NCI-H2227 treated with DMSO at 0.1 percent for 48 hours (cell line): ENCODE results near the gene CENPVL1.
"Not testable (repeated sequence)": the region's sequence is repeated elsewhere in the genome, so short reads cannot be mapped to it uniquely, and the experiment has no call there.

Source experiments
- DNase-seq: peaks from one replicate; lab custom pipeline; 2025; lab: John Stamatoyannopoulos, UW

CENPVL1 gene

GRCh38 chrX:51710277-51711164 lies at the start of gene CENPVL1:
Gene CENPVL1, plus strand, starts transcription at chrX:51710512. Its CDS starts 0 bp downstream, at chrX:51710512.
- not testable (repeated sequence) for DNase-seq

DNA sequence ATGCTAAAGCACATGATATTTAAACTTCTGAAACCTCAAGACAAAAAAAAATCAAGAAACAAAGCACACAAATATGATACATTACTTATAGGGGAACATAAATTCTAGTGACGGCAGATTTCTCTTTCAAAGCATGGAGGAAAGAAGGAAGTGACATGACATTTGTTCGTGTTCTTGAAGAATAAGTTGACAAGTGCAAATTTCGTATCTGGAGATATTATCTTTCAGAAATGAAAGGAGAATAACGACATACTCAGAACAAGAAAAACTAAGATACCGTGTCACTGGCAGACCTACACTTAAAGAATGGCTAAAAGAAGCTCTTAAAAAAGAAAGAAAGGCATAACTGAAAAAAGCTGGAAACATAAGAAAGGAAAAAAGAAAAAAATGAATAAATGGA lies 44.3 kb upstream of the CENPVL1 start:
- no peak for DNase-seq

GRCh38 chrX:51679689-51680433 lies 30.5 kb upstream of the CENPVL1 start:
- DNase-seq: not testable (repeated sequence)

DNA sequence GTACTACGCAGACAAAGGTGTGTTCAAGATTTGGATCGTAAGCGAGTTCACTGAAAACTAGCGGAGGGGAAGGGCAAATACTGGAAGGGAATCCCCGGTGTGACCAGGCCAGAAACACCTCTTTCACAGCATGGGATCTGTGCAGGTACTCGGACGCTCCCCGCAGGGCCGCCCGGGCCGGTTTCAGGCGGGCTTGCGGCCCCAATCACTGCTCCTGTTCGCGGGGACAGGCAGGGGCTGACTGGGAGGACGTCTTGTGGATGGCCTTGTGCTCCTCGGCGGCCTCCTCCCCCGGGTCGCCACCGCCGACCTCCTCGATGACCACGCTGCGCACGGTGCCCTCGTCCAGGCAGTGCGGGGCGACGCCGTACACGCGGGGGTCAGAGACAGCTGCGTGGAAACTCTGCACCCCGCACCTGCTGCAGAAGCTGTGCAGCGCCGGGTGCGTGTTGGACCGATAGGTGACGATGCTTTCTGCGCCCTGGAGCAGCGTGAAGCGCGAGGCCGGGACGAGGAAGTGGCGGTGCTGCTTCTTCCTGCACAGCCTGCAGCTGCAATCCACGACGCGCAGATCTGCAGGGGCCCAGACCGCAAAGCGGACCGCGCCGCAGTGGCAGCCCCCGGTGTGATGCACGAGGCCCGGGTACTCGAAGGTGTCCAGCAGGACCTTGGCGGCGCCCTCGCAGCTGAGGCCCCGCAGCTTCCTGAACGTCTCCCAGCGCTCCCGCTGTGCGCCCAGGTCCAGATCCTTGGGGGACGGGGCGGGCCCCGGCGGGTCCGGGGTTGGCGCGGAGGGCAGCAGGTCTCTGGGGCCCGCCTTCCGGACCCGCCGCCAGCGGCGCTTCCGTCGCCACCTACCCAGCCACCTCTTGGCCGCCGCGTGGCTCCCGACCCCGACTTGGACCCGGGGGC lies 28.2 kb upstream of the CENPVL1 start:
- DNase-seq: not testable (repeated sequence)

DNA sequence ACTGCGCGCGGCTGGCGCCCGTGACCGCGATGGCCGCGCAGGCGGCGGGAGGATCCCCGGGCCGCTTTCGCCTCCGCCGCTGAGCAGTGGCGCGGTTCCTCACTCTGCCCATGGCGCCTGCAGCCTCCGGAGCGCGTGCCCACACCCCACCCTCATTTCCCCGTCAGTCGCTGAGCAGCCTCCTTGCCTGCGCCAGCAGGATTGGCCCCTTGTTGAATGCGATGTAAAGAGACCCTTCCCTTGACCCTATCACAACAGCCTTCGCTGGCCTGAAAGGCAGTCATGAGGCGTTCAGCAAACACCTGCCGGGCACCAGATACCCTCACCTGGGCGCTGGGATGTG lies 27.6 kb upstream of the CENPVL1 start, which contains the start of gene CENPVL2:
Gene CENPVL2 (minus strand): TSS at position 112 of the 343 bp plus-strand sequence. CDS start 0 bp downstream, at position 112.
- DNase-seq: not testable (repeated sequence)

GRCh38 chrX:51694254-51694653 lies 16.1 kb upstream of the CENPVL1 start:
- no peak for DNase-seq

DNA sequence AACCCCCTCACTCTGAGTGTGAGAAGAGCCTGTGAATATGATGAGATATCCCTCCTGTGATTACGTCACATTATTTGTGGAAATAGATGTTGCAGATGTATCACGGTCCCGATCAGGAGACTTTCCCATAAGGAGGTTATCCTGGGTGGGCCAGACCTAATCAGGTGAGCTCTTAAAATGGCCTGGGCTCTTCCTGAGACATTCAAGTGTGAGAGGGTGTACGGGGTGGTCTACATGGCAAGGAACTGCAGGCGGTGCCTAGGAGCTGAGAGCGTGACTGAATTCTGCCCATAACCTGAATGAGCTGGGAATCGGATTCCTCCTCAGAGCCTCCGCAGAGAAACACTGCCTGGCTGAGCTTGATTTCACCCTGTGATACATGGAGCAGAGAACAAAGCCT lies 12.9 kb upstream of the CENPVL1 start:
- no peak for DNase-seq

DNA sequence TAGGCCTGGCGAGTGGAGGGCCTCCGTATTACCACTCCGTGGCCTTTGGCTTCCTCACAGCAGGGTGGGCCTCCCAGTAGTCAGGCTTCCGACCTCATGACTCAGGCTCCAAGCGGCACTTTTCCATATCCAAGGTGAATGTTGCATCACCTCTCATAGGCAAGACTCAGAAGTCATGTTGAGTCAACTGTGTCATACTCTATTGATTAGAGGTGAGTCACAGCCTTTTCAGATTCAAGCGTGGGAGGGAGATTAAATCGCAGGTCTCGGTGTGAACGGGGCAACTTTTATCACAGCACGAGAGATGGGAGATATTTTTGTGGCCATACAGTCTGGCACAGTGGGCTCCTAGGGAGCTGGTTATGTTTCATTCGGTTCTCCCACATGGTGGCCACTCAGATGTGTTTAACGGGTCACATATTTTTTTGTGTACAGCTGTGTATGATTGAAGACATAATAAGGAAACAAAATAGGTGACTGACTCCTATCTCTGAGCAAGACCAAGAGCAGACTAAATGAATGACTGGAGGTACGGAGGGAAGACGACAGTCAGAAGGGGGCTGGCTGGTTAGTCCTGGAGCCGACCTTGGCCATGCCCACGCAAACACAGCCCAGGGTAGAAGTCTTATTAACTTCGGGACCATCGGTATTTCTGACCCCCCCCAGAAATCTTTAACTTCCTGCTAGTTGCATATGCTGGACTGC lies 2.8 kb downstream of the CENPVL1 start:
- DNase-seq: not testable (repeated sequence)

DNA sequence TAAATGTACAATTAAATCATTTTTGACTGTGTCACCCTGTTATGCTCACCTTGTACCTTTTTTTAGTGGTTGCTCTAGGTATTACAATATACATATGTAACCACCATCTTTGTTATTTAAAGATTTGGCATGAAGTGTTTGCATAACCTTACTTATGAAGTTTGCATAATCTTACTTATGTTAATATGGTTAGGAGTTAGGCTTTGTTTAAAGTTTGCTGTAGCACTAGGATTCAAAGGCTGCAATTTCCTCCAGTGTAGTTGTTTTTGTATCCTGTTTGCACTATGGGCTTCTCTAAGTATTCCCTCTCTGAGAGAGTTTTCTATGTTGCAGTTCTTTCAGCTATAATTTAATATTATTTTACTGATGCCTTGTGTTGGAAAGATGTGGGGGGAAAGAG lies 17.9 kb downstream of the CENPVL1 start:
- no peak for DNase-seq

DNA sequence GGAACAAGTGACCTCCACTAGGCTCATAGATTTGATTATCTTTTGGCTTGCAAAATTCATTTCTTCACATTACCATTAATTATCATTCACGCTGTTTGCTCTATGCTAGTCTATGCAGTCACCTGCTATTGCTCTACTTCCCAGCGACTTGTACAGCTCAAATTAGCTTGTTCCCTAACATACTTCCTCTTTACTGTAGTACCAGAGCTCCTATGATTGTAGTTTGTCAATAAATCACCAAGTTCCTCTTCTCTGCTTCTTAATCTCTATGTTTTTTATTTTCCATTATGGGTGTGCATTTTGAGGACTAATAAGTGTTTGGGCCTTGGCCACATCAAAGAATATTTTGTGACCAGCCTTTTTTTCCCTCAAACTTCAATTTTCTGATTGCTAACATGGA lies 26.8 kb downstream of the CENPVL1 start:
- no peak for DNase-seq

DNA sequence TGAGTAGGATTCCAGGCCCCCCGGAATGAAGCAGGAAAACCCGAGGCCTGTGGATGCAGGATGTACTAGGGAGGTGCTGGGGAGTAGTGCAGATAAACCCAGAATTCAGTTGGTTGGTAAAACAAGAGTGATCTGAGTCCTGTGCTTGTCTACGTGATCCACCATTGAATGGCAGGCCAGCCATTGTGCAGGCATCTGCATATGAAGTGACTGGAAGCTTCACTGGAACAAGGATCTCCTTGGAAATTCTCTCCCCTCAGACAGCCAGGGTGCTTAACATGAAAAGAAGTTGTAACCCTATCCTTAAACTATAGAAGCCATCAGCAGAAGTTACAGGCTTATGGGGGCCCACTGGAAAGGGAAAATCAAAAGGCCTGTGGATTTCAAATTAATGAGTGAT lies 32.3 kb downstream of the CENPVL1 start:
- no peak for DNase-seq

DNA sequence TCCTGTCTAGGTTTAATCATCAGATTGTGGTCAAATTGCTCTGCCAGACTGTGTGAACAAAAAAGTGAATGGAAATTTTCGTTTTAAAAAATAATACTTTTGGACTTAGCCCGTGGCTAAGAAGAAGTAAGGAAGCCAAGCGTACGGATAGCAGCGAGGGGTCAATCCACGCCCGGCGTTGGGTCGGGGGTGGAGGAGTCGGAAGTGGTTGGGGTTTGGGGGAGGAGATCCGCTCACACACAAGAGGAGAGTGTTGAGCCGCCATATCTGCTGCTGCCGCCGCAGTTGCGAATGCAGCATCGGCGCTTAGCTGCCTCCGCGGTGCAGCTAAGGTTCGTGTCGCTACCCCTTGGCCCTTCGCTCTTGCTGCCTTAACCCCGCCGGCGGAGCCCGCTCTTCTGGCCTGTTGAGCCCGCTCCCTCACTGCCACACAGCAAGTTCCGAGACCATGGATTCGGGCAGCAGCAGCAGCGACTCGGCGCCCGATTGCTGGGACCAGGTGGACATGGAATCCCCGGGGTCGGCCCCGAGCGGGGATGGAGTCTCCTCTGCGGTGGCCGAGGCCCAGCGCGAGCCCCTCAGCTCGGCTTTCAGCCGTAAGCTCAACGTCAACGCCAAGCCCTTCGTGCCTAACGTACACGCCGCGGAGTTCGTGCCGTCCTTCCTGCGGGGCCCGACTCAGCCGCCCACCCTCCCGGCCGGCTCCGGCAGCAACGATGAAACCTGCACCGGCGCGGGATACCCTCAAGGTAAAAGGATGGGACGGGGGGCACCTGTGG lies 33.1 kb downstream of the CENPVL1 start, which contains the start of gene GSPT2:
Gene GSPT2 (plus strand): TSS at position 264 of the 779 bp plus-strand sequence. CDS start 185 bp downstream, at position 449.
- peak; percentile 84 for DNase-seq

DNA sequence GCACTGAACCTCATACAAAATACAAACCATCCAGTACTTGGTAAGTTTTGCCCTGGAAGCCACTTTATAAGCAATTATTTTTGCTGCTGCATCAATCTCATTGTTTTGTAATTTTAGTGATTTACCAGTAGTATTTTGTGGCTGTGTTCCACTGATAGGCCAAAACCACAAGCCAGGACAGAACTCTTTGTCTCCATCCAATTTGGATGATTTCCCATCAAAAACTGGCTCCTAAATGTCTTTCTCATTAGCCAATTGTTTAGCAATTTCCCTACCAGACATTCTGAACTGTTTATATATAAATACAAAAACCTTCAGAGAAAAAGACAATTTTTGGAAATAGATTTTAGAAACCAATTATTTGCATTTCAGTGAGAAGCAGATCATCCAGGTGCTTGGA lies 37.4 kb downstream of the CENPVL1 start:
- no peak for DNase-seq

GRCh38 chrX:51759055-51759839 lies 48.9 kb downstream of the CENPVL1 start:
- DNase-seq: peak; percentile 73

DNA sequence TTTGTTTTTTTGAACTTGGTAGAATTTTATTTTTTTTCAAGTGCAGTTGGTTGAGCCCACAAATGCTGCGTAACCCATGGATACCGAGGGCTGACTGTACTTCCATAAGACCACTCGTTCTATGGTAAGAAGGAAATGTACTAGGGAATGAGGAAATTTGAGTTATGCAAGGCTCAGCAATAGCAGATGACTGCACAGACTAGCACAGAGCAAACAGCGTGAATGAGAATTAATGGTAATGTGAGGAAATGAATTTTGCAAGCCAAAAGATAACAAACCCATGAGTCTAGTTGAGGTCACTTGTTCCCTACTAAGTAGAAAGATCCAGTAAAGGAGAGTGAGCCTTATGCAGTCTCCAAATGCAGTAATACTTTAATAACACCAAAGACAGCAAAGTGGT lies 50.3 kb downstream of the CENPVL1 start:
- DNase-seq: no peak
